HG03139 (cell line): ENCODE results near the gene FLNC.

Source experiments
- ATAC-seq: cut with Tn5 transposase; IDR thresholded peaks from one replicate; pipeline ENCODE4 v1.9.1; 2021; ENCODE audit not compliant: unreplicated experiment

FLNC gene

DNA sequence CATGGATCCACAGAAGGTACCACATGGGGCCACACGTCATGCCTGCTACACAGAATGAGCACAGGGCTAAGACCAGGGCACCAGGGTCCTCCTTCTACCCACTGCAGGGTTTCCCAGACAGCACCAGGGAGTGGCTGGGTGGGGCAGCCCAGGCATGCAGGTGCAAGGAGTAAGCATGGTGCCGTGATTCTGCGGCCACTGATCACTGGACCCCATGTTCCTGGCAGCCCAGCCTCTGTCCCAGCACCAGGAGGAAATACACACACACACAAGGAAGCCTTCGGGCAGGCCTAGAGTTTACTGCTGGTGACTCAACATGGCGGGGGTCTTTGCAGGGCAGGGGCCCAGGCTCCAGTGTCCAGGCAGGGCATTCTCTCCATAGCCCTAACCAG is 46.4 kb downstream of the FLNC start:
- ATAC-seq: no peak

DNA sequence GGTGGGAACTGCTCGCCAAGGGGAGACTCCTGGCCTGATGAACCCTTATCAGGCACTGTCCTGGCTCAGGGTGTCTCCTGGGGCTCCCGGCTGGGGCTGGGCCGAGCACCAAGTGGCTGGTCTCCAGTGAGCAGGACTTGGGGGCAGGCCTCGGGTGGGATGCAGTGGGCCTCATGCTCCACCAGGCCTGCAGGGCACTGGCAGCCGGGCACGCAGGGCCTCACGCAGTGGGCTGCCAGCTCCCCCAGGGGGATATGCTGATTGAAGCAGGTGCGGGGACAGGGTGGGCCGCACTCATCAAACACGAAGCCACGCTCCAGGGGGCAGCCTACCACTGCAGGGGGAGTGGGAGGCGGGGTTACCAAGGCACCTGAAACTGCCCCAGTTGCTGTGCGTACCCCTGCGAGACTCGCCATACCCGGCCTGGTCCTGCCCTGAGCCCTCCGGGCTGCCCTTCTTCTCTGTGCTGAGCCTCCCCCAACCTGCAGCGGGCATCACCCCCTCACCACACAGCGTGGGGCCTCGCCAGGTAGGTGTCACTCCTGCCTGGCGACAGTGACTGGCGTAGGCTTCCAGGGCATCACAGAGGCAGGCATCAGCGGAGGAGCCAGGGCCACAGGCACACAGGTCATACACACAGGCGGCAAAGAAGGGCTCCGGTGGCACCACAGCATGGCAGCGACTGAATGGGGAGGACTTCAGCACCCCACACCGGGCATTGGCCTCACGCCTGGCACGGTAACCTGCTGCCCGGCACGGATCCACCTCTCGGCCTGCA is 47.0 kb downstream of the FLNC start:
- no peak for ATAC-seq

DNA sequence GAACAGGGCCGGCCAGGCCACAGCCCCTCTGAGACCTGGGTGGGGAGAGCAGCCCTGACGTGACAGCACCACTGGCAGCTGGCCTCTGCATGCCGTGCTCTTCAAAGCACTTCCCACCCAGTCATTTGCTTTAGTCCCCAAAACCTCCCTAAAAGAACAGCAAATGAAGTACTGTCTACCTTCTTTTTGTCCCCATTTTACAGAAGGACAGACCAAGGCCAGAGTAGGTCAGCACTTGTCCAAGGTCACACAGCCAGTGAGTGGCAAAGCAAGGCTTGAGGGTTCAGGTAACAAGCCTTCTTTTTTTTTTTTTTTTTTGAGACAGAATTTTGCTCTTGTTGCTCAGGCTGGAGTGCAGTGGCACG is 47.5 kb downstream of the FLNC start:
- ATAC-seq: no peak

DNA sequence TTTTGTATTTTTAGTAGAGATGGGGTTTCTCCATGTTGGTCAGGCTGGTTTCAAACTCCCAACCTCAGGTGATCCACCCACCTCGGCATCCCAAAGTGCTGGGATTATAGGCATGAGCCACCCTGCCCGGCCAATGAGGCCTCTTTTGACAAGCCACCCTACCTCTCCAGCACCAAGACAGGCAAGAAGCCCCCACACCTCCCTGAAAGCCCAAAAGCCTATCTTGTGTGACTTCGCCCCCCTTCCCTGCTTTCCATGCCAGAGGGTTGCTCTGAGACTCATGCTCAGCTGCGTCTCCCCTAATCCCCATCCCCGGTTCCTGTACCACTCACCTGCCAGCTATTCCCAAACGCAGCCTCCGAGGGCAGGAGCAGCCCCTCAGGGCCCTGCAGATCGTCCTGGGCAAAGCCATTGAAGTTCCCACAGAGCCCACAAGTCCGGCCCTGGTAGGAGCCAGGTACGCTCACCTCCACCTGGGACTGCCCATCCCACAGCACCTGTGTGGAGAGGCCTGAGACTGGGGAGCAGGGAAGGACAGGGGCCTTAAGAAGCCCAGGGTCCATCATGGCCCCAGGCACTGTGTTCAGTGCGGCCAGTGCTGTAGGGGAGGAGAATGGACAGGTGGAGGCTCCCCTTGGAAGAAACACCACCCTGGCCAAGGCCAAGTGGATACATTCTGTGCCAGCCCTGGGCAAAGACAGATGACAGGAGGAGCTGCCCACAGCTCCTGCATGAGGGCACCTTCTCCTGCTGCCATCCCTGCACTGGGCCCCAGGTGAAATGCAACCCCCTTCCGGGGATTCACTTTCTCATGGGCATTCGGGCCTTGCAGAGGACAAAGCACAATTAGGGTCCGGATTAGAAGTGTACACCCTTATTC is 48.3 kb downstream of the FLNC start:
- no peak for ATAC-seq

DNA sequence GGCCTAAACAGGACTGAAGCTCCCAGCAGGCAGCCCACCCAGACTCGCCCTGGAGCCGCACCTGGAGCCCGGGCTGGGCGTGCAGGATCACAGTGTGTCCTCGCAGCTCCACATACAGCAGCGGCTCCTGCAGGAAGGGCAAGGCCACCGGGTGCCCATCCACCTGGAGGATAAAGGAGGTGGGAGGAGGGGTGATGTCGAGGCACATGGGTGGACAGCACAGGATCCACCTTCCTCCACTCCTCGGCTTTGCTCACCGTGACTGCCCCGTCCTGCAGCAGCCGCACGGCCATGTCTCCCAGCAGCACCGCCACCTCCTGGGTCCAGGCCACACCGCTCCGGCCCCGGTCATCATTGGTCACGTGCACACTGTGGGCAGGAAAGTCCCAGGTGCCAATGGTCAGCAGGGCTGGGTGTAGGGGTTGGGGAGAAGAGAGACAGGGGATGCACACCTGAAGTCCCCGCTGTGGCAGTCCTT is 49.3 kb downstream of the FLNC start:
- no peak for ATAC-seq

DNA sequence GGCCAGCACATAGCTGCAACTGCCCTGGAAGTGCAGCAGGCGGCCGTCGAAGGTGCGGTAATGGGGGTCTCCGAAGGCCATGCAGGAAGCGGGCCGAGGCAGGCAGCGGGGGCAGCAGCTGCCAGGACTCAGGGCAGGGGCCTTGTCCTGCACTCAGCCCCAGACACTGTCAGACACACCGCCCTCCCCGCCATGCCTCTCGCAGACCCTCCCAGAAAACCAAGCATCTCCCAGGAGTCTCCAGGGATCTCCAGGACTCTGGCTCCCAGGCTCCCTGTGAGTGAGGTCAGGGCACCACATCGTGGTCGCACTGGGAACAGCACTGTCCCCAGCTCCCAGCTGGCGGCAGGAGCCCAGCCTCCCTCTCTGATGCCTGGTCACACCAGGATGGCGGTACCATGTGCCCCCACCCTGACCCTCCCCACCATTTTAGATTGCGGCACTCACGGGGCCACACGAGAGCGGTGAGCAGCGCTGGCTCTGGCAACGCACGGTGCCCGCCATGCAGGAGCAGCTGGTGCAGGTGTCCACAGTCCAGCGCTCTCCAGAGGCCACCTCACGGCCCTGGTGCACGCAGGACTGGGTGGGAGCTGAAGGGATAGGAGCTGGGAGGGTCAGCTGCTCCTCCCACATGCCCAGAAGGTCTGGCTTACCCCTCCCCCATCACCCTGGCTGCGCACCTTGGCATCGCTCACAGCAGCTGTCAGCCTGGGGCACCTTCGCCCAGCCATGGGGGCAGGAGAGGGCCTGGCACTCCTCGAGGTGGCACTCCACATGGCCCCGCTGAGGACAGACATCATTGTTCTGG is 49.9 kb downstream of the FLNC start:
- ATAC-seq: no peak

DNA sequence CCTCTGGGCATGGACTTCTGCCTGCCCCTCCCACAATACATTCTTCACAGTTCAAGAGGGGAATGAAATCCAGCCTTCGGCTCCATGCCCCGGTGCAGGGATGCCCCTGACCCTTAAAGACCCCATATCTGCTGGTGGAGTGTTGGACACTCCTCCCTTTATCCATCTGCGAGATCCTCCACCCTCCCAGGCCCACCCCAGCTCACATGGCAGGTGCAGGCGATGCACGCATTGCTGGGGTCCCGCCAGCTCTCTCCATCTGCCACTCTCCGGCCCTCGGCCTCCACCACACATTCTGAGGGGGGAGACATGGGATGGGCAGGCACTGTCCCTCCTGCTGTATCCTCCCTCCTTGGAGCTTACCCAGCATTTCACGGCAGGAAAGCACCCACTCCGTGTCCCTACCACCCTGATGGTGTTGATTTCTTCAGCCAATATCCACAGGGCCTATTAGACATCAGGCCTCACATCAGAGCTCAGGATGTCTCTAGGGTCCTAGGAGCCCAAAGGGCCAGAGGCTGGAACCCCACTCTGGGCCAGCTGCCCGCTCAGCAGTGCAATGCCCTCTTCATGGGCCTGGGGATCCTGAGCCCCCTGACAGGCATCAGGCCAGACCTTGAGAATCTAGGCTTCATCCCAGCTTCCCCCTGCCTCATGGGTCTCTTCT is 50.7 kb downstream of the FLNC start:
- ATAC-seq: no peak

DNA sequence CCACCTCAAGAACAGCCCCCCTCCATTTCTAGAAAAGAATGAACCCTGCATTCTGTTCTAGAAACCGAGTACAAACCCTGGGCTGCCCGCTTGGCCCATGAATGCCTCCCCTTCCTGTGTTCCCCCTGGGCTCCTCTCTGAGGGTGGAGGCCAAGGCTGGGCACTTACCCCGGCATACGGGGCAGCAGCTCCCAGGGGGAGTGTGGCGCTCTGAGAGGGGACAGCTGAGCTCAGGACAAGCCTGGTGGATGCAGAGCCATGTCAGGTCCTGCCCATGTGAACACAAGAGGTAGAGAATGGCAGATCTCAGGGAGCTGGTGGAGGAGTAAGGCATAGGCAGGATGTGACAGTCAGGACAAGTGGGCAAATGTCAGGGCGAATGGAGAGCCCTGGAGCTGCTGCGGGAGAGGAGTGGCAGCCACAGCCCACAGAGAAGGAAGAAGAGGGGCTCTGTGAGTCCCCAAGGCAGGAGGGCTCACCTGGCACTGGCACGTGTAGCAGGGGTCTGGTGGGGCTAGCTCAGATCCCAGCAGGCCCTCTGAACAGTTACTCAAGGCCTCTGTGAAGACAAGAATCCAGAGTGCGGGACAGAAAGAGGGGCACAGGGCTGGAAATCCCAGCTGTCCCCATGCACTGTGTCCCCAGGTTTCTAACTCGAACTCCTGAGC is 51.4 kb downstream of the FLNC start:
- no peak for ATAC-seq

DNA sequence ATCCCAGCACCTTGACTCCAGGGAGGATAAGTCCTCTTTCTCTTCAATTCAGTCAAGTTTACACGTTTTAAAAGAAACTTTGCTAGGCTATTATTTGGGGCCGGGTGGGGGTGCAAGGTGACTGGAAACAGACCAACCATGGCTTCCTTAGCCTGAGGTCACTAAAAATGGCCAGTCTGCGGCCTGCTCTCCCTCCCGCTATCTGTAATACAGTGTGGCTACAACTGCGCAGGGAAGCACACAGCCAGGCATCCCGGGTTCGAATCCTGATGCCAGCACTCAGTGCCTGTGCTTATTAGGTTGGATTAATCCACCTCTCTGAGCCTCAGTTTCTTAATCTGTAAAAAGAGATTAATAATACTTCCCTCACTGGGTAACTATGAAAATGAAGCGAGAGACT is 51.9 kb downstream of the FLNC start:
- ATAC-seq: no peak

DNA sequence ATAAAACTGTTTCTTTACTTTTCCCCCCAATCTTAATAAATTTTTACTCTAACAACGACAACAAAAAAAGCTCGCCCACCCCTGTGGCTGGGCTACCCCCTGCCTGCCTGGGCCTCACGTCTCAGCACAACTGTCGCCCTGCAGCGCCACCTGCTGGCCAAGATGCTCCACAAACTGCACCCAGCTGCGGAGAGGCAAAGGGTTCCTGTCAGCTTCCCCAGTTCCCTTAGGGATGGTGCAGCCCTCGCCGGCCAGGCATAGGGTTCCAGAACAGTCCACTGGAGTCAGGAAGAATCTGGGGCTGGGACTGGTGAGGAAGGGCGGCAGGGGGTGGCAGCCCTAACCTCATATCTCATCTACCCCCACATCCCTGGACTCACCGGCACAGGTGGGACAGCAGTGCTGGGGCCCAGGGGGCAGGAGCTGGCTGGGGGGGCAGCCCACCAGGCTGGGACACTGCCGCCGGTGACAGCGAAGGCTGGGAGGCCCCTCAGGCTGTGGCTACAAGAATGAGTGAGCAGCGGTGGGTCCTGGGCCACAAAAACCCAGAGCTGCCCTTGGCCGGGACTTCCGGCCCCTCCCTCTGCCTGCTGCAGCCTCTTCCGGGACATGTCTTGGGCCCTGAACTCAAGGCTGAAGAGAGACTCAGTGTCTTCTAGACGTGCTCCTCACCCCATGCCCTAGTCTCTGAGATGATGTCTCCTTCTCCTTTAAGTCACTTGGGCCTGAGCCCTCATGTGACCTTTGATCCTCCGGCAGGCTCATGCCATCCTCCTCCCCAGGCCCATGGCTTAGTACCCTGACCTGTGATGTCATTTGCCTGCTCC is 53.6 kb downstream of the FLNC start:
- ATAC-seq: no peak

DNA sequence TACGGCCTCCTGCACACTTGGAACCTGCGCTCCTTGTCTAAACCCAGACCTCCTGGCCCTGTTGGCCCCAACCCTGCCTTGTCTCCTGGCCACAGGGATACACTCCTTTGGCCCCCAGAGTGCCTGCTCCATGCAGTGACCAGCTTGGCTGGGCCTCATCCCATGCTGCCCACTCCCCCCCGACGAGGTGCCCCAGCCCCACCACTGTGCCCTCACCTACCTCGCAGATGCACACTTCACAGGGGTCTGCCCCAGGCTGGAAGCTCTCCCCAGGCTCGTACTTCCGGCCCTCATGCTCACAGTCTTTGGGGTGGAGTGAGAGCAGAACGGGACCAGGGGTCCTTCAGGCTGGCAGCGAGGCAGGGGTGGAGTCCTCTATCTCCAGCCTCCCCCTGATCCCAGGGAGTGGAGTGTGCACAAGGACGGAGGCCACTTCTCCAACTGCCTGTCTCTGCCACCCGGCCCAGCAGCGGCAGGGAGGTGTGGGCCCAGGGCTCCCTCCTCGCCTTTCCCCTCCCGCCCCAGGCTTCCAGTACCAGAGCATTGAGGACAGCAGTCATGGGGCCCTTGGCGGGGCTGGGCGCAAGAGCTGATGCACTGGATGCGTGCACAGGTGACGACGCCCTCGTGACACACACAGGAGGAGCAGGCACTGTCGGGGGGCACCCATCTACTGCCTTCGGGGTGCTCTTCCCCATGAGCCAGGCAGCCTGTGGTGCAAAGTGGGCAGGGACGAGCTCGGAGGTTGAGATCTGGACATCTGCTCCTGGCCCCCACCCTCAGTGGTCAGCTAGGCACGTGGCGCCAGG is 54.6 kb downstream of the FLNC start:
- no peak for ATAC-seq

DNA sequence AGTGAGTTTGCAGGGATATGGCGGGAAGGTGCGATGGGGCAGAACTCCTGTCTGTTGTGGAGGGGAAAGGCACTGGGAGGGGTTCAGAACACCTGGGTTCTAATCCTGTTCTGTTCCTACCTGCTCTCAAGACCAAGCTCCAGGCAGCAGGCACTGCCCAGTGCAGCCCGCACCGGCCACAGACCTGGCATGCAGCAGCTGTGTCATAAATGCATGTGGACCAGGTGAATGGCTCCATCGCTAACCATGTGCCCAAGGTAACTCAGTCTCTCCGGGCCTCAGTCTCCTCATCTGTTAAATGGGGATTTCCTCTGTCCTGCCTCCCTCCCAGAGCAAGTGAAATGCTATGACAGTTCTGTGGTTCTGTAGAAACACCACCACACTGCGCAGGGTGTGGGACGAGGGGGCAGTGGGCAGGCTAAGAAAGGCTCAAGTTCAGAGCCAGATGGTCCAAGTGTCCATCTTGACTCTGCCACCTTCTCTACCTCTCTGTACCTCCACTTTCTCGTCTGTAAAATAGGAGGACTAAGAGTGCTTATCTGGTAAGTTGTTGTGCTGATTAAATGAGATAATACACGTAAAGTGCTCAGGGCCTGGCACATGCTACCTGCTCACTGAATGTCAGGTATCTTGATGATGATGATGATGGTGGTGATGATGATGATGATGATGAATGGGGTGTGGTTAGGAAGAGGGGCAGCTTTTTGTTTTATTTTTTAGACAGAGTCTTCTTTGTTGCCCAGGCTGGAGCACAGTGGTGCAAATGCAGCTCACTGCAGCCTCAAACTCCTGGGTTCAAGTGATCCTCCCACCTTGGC is 55.4 kb downstream of the FLNC start:
- ATAC-seq: no peak

DNA sequence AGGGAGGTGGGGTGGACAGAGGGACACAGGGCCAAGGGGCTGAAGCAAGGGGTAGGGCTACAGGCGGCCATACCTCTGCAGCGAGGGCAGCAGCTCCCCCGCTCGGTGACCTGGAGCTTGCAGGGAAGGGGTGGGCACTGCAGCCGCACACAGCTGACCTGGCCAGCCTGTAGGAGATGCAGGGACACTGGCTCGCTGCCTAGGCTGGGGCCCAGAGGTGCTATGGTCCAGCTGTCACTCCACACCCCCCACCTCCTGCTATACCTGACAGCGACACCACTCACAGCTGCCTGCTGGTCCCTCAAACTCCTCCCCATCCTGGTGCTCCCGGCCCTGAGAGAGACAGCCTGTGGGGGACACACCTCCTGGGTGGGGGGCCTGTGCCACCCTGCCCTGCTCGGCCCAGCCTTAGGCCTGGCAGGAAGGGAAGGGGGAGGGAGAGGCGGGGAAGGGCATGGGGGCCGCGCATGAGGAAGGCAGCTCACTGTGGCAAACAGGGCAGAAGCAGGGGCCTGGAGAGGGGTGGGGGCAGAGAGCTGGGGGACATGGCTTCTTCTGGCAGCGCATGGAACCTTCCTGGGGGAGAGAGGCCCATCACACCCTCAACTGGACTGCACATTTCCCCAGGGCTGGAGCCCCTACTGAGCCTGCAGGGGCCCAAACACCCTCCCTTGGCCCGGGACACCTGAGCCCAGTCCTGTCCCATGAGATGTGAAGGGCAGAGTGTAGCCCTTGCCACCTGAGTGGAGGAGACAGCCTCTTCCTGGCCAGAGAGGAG is 56.4 kb downstream of the FLNC start:
- no peak for ATAC-seq

DNA sequence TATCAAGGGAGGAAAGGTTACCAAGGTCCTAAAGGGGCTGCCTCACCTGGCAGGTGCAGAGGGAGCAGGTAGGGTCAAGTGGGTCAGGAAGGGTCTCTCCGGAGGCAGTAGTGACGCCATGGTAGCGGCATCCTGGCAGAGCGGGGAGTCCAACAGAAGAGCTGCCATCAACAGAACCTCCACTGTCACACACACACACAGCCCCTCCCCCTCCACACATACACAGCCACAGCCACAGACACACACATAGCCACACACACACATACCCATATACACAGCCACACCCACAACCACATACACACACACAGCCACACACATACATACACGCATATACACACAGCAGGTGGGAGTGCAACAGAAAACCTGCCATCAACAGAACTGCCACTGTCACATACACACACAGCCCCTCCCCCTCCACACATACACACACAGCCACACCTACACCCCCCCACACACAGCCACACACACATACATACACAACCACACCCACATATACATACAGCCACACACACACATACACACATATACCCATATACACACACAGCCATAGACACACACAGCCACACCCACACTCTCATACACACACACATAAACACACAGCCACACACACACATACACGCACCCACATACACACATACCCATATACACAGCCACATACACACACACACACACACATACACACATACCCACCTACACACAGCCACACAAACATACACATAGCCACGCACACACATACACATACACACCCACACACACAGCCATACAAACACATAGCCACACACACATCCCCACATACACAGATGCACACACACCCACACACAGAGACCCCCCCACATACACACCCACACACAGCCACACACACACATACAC is 57.2 kb downstream of the FLNC start:
- ATAC-seq: no peak

DNA sequence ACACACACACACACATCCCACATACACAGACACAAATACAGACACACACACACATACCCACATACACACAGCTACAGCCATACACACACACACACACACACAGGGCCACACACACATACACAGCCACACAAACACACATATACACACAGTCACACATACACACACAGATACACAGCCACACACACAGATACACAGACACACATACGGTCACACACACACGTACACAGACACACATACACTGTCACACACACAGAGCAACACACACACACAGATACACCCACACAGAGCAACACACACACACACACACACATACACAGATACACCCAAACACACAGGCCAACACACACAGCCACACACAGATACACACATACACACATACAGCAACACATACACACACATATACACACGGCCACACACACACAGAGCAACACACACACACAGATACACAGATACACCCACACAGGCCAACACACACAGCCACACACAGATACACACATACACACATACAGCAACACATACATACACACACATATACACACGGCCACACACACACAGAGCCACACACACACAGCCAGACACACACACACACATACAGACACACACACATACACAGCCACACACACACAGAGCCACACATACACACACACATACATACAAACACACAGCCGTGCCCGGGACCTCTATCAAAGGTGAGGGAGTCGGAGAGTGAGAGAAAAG is 58.0 kb downstream of the FLNC start:
- ATAC-seq: no peak

DNA sequence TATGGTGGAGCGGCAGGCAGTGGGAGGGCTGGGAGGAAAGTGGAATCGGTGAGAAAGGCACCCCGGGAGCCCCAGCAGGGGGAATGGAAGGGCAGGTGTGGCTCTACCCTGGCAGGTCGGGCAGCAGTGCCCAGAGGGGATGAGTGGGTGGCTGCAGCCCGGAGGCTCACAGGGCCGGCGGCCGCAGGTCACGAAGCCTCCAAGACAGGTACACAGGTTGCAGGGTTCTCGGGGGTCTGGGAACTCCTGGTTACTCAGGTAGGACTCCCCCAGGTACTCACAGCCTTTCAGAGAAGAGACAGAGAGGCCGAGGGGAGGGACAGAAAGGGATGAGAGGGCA is 58.5 kb downstream of the FLNC start:
- no peak for ATAC-seq
